NCI-H345 treated with DMSO at 0.1 percent for 48 hours (cell line): ENCODE data around the gene ACBD4.

ENCODE experiments used
- DNase-seq: peaks from one replicate; lab custom pipeline; 2025; ENCODE audit not compliant: unreplicated experiment; lab: John Stamatoyannopoulos, UW

The ACBD4 gene

DNA sequence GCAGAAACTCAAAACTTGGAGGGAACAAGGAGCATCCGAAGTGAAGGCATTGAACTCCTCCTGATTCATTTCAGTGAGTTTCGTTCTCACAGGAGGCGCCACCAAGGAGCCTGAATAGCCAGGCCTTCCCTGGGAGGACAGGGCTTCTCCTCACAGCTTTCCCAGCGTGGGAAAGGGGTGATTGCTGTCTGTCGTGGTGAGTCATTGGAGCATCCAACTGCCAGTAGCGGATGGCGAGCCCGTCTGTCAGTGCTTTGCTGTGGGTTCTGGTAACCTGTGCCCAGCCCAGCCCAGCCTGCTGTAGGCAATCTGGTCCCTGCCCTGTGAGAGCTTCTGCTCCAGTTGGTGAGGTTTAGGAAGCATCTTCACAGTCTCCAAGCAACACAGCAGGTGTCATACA is 31.5 kb upstream of the ACBD4 start:
- DNase-seq = no peak

DNA sequence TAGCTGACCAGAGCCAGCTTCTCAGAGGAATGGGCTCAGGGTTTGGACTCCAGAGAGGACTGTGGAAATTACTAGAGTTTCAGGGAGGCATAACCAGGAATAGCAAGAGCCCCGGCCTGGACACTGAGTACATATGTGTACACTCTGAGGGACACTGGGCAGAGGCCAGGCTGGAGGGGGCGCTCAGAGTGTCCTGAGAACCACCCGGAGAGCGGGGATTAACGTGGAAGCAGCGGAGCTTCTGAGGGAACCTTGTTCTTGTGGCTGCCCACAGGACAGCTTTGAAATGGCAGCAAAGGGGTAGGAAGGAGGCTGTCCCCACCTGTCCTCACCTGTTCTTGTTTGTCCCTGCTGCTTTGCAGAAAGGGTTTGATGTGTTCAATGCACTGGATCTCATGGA is 31.0 kb upstream of the ACBD4 start:
- DNase-seq = no peak

DNA sequence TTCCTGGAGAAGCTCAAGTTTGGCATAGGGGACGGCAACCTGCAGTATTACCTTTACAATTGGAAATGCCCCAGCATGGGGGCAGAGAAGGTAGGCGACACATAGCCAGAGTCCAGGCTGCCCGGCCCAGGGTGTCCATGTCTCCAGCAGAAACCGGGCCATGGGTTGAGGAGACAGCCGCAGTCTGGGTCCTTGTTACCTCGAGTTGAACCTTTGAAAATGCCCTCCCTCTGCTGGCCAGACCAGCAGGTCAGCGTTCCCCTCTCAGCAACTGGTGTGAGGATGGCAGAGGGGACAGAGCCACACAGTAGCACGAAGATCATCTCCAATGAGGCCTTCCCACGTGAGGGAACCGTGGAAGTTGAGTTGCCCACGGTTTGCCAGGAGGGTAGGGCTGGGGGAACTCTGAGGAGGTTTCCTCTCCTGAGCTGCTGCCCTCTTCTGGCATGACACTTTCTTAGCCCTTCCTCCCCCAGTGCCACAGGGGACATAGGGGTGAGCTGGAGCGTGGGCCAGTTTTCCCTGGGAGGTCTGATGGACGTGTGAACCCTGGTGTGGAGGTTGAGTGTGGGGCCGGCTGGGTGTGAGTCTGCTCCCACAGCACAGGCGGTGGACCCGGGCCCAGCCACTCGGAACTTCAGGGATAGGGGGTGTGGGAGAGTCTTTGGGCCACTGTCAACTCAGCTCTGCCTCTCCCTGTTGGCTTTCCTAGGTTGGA is 30.4 kb upstream of the ACBD4 start:
- no peak for DNase-seq

DNA sequence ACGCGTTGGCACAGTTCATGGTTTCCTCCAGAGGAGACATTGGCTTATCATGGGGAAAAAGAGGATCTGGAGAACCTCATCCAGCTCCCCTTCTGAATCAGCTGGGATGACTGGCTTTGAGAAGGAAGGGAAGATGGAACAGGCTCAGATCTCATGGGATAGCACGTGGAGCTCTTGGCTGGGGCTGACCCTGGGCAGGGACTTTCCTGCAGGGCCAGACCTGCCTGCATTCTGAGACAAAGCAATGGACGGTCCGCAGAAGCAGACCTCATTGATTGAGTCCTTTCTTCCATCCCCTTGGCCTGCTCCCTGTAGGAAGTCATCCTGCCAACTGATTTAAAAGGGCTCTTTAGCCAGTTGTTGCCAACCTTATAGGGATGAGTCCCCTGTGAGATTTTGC is 29.4 kb upstream of the ACBD4 start:
- no peak for DNase-seq

DNA sequence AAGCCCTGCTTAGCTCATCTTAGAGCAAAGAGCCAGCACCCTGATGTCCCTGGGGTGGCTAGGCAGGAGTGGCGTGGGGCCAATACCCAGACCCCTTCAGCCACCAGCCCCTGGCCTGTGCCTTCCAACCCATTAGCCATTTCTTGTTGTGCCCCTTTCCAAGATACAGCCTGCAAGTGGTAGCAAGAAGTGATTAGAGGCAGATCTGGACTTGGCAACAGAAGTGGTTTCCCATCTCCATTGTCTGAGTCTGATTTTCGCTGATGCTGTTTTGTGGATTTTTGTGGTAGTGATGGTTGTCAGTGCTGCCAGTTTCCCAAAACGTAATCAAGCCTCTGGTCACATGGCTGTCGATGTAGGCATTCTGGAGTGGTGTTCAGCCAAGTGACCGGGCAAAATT is 28.9 kb upstream of the ACBD4 start:
- no peak for DNase-seq

DNA sequence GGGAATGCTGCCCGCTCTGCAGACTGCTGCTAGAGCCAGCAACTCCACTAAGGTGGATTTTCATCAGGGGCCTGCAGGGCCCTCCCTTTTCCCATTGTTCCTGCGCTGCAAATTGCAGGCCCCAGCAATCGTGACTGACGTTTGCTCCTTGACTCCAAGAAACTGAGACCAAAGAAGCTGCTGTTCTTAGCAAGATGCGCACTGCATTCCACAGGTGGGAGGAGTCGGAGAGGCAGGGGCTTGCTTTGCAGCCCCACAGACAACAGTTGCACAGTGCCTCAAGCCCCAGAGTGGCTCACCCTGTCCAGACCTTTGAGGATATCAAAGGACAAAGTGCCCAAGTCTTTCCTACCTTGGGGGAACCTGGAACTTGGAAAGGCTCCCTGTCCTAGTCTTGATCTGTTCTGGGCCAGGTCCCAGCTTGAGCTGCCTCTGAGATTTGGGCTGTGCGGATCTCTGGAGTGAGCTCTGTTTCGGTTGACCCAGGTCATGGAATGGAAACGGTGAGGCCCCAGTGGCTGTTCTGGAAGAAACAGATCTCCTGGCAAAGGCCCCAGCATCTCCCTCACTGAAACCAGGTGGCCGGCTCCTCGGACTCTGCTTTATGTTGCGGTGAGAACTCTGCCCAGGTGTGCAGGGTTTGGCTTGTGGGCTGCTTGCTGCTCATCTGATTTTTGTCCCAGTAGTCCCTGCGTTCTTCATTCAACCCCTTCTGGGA is 28.0 kb upstream of the ACBD4 start:
- no peak for DNase-seq

DNA sequence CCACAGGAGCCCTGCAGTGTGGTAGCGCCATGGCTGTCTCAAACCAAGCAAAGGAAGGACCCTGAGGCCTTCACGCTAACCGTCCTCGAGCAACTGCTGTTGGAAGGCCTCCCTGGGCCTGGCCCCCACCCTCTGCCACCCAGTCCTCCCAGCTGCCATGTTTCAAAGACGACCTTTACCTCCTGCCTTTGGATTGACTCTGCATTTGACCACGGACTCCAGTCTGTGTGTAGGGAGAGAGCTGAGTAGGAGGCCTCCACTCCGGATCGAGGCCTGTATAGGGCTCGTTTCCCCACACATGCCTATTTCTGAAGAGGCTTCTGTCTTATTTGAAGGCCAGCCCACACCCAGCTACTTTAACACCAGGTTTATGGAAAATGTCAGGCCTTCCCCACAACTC is 27.4 kb upstream of the ACBD4 start:
- no peak for DNase-seq

DNA sequence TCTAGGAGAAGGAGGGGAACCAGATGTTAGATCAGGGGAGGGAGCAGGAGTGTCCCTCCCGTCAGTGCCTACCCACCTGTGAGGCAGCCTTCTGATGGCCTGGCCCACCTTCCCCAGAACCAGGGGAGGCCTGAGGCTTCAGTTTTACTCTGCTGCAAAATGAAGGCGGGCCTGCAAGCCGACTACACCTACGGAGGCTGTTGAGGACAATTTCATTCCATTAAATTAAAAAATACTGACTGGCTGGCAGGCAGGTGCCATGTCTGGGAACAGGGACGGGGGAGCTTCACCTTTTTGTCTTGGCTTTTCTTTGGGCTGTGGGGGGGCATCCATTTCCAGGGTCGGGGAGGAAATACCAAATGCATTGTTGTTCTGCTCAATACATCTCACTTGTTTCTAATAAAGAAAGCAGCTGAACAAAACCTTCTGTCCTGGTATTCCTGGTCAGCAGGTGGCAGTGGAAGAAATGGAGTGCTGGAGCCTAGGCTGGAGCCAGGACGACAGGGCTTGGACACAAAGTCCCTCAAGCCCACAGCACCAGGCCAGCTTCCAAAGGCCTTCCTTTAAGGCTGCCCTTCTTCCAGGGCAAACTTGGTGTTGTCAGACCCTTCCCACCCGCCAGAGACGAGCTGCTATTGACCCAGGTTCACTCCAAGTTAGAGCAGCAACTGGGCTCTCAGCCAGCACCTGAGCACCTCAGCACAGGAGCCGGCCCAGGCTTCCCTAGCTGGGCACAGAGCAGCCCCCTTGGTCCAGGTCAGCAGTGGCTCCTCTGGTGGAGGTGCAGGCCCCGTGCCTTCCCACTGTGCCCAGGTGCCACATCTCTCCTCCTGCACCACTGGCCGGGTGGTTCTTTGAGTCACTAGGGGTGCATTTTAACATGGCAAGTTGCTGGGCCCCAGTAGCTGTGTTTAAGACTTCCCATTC is 26.6 kb upstream of the ACBD4 start:
- no peak for DNase-seq

DNA sequence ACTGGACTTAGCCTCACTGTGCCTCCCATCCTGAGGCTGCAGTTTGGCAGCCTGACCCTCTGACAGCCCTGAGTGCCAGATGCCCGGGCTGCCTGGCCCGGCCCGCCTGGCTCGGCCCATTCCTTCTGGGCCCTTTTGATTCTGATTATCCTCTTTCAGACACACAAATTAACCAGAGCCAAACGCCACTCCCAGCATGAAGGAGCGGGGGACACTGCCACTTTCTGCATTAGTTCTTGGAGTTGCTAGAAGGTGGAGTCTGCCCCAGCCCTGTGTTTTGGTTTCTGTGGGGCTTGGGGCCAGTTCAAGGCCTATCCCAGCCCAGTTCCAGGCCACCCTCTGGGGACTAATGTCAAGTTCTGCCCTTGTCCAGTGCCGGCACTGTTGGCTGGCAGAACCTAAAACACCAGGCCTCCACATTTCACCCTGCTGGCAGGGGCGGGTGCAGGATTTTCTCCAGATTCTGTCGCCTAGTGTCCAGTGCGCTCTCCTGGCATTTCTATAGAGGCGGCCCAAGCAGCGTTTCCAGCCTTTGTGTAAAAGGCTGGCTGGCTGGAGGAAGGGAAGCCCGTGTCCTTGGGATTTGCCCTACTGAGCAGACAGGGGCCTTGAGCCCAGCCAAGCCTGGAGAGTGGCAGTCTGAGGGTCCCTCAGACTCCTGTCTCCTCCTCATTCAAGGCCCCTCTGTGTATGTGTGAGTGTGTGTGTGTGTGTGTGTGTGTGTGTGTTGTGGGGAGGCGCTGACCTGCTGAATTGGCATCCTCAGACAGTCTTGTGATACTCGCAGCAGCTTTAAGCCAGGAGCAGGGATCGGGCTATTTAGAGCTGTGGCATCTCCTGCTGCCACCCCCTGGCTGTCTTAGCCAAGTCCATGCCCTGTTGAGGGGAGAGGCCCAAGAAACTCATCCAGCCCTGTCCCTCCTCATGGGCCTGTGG is 24.5 kb upstream of the ACBD4 start:
- no peak for DNase-seq

DNA sequence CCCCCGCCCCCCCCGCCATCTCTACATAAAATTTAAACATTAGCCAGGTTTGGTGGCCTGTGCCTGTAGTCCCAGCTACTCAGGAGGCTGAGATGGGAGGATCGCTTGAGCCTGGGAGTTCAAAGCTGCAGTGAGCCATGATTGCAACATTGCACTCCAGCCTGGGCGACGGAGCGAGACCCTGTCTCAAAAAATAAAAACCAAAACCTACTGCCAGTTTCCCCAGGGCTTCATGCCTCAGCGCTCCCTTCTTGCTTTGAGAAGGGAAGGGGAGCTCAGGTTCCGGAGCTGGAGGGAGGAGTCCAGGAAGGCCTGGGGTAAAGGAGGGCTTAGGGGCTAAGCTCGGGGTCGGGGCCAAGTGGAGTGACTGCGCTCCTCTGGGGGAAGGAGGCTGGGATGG is 23.6 kb upstream of the ACBD4 start:
- no peak for DNase-seq

DNA sequence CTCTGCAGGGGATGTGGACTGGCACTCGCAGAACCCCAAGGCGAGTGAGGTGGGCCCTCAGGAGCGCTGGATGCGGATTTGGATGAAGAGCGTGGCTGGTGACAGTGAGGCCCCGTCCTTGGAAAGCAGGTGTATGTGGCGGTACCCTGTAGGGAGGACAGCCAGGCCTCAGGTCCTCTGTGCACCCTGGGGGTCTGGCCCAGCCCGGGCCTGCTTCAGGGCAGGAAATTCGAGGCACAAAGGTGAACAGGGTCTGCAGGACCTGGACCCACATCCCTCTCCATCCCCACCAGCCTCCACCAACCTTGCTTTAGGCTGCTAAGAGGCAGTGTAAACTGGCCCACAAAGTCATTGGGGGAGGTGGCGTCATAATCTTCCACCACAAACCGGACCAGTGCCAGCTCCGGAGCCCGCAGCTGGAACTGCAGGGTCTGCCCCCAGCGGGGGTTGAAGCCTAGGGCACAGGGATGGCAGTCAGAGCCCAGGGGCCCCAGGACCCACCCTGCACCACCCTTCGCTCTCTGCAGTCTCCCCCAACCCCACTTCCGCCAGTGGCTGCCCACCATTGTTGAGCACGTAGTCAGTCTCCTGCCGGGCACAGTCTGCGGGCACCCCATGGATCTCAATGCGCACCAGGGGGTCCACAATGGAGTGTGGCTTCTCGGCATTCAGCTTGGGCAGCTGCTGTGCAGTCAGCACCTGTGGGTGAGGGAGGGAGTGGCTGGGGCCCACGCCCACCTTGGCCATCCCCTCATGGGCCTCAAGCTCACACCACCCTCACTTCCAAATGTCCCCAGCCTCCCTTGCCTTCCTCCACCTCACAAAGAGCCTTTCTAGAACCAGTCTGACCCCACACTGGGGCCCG is 22.7 kb upstream of the ACBD4 start:
- no peak for DNase-seq

DNA sequence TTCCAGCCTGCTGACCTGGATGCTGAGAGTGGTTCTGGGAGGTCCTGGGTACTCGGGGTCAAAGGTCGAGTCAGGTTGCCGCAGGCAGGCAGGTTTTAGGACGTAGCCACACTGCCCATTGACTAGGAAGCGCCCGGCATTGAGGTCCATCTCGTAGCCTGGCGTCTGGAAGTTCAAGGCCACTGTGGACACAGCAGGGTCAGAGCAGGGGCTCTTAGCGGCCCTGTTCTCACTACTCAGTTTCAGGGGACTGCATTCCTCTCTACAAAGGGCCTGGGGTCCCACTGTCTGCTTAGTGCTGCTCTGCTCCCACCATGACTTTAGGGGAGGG is 22.1 kb upstream of the ACBD4 start:
- DNase-seq = no peak

DNA sequence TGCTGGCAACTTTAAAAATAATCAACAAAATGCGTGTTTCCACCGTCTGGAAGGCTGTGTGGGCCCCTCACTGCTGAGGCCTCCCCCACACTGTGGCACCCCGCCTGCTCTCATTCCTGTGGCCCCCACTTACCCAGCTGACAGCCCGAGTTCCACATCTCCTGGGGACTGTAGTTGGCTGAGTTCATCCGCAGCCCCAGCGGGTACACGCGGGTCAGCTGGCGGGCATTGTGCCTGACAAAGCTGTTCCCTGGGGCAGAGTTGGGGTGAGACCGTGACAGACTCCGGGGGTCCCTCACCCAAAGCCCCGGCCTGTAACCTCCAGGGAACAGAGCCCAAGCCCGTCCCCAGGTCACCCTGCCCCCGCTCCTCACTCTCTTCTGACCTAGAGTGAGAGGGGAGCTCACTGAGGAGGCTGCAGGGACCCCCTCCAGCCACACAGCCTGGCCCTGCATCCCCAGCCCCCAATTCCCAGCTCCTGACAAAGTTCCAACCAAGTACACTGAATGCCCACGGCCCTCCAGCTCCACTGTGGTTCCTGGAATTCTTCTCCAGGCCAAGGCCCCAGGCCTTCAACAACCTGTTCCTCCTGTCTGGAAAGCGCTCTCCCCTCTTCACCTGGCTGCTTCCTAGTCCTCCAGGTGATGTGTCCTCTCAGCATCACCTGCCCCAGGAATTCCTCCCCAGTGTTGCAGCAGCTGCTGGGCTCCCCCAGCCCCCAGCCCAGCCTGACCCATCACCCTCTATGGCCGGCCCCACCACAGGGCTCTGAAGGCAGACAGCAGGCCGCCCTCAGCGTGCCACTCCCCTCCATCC is 21.2 kb upstream of the ACBD4 start:
- DNase-seq = no peak

DNA sequence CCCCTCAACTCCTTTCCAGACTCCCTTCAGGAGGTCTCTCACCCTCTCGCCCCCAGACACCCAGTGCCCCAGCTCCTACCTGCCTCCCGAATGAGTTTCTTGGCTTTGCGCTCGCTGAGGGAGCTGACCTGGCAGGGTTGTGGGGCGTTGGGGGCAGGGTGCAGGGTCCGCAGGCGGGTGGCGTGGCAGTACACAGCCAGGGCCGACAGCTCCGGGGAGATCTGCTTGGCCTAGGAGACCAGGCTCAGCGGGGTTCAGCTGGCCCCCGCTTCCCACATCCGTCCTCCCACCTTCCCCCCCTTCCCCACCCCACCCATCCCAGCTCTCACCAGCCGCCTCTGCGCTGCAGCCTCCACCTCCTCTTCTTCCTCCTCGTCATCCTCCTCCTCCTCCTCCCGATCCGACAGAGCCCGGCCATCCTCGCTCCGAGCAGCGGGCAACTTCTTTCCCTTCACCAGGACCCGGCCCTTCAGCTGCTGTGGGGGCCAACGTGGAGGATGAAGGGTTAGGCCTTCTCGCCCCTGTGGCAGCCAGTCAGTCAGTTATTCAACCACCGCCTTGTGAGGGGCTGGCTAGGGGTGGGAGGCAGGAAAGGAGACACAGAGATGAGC is 20.4 kb upstream of the ACBD4 start:
- no peak for DNase-seq

DNA sequence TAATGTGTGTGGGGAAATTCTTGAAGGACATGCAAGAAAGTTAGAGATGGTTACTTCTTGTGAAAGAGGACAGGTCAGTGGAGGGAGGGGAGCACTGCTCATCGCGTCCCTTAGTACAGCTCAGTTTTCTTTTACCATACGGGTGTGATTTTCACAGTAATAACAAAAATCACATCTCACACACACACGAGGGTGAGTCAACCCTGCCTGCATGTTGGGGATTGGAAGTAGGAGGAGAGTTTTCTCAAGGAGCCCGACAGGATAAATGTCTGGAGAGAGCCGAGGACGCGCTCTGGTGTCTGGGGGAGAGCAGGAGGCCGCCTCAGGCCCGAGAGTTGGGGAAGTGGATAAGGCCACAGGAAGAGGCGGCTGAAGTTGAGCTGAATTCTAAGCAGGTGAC is 19.6 kb upstream of the ACBD4 start:
- DNase-seq = no peak

DNA sequence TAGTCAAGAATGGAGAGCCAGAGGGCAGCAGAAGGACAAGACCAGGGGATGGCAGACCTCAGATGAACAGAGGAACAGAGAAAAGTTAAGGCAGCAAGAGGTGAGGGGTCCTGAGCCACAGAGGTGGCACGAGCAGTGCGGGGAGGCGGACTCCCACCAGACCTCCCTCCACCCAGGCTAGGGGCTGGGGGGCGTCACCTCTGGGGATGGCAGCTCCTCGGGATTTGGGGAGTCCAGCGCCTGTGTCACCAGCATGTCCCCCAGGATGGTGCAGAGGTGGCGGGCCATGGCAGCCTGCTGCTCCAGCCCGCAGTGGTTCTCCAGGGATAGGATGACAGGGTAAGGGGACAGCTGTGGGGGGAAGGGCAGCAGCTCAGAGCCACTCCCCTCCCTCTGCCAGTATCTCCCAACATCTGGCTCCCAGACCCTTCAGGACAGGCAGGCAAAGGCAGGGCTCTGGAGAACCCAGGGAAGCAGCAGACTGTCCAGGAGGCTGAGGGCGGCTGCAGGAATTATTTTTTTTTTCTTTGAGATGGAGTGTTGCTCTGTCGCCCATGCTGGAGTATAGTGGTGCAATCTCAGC is 19.0 kb upstream of the ACBD4 start:
- no peak for DNase-seq

DNA sequence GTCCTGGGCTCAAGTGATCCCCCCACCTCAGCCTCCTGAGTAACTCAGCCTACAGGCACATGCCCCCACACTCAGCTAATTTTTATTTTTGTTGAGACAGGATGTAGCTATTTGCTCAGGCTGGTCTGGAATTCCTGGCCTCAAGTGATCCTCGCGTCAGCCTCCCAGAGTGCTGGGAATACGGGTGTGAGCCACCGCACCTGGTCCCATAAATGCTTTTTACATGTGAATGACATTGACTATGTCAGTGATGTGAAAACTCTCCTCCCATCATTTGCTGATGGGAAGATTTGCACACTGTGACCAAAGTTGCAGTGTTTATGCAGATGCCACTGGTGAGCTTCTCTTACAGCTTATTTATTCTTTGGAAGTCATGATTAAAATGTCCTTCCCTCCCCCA is 18.2 kb upstream of the ACBD4 start:
- DNase-seq = no peak
